HCT116 (cell line): ENCODE data around the gene USP28. TPM values are rescaled to one million over a fixed set of nuclear protein-coding genes. Genes with fewer than 3 reads are reported as not detected.

ENCODE experiments used
- ATAC-seq: fragments of 200-7000 bp; cut with Tn5 transposase; 2 replicates; pipeline ENCODE4 v1.9.1; 2020; ENCODE audit warnings: mild to moderate bottlenecking, moderate library complexity
- BruUV-seq: library from RNA; stranded (reverse); fragments of 400-500 nt; replicated peaks from 2 replicates; lab custom pipeline; 2021; lab: Mats Ljungman, UMichigan
- CTCF ChIA-PET: fragments of 300-600 bp; sonication (Branson Sonifier 250); formaldehyde crosslinking; loops from one replicate; lab custom pipeline; 2021; ENCODE audit warnings: antibody characterized with exemption; lab: Charles Lee
- POLR2A ChIA-PET: fragments of 300-600, 350-600 bp; sonication (Branson Sonifier 250); formaldehyde crosslinking; loops from one replicate; lab custom pipeline; 2021; ENCODE audit warnings: antibody characterized with exemption; lab: Charles Lee
- RAD21 ChIA-PET, 2 experiments: fragments of 300-600 bp; sonication (Branson Sonifier 250); formaldehyde crosslinking; loops; one replicate each; lab custom pipeline; 2023; ENCODE audit warnings: low total read pairs in 2 of 2; ENCODE audit not compliant: uncharacterized antibody in 2 of 2, unreplicated experiment in 2 of 2, low non-redundant PET in 1 of 2; lab: Charles Lee
- DNase-seq: peaks from one replicate; pipeline ENCODE4 v3.0.0-alpha.2; 2010; ENCODE audit warnings: low read depth, low spot score
- H2AFZ ChIP-seq: fragments of 200-600 bp; shearing (Covaris generic), sonication (generic); 2 replicates; pipeline ENCODE4 v1.6.1; 2017; ENCODE audit warnings: low read depth, mixed run types, mixed read lengths, antibody characterized with exemption, low read length; ENCODE audit not compliant: poor library complexity, severe bottlenecking
- H3K27ac ChIP-seq: 2 replicates; pipeline ENCODE4 v1.5.1; 2012; ENCODE audit warnings: low read depth, low read length
- H3K27me3 ChIP-seq: fragments of 200-600 bp; sonication (generic); 2 replicates; pipeline ENCODE4 v1.6.1; 2016; ENCODE audit warnings: mixed run types, low read length, mixed read lengths; ENCODE audit not compliant: insufficient read depth
- H3K36me3 ChIP-seq, 2 experiments: fragments of 200-500 bp in 1 of 2; fragments of 200-600 bp in 1 of 2; sonication (Bioruptor generic) in 1 of 2; sonication (generic) in 1 of 2; 2 replicates each; pipeline versions ENCODE4 v1.5.1 to v1.6.1; 2014 to 2016; ENCODE audit warnings: low read length in 2 of 2, inconsistent platforms in 1 of 2, mixed read lengths in 1 of 2, mixed run types in 1 of 2; ENCODE audit not compliant: insufficient read depth in 2 of 2, control insufficient read depth in 1 of 2
- H3K4me1 ChIP-seq, 2 experiments: fragments of 200-600 bp in 1 of 2; sonication (generic) in 1 of 2; 2 replicates each; pipeline versions ENCODE4 v1.5.1 to v1.6.1; 2012 to 2017; ENCODE audit warnings: low read length in 2 of 2, inconsistent platforms in 1 of 2, mild to moderate bottlenecking in 1 of 2, mixed read lengths in 1 of 2, mixed run types in 1 of 2, moderate library complexity in 1 of 2; ENCODE audit not compliant: insufficient read depth in 2 of 2, control insufficient read depth in 1 of 2
- H3K4me2 ChIP-seq: fragments of 200-600 bp; sonication (generic); 2 replicates; pipeline ENCODE4 v1.6.1; 2017; ENCODE audit warnings: mixed run types, low read length, mixed read lengths
- H3K4me3 ChIP-seq, 2 experiments: fragments of 200-600 bp in 1 of 2; sonication (generic) in 1 of 2; replicated peaks in 1 of 2; 2 replicates each; pipeline ENCODE4 v1.5.1; 2011 to 2016; ENCODE audit warnings: low read length in 2 of 2, control low read depth in 1 of 2, low read depth in 1 of 2, mild to moderate bottlenecking in 1 of 2, mixed read lengths in 1 of 2, mixed run types in 1 of 2
- H3K79me2 ChIP-seq: fragments of 200-600 bp; sonication (generic); 2 replicates; pipeline ENCODE4 v1.6.1; 2017; ENCODE audit warnings: mild to moderate bottlenecking, mixed run types, low read length, moderate library complexity, mixed read lengths; ENCODE audit not compliant: insufficient read depth
- H3K9ac ChIP-seq: fragments of 200-600 bp; sonication (generic); 2 replicates; pipeline ENCODE4 v1.6.1; 2016; ENCODE audit warnings: low read length, mixed read lengths
- H3K9me2 ChIP-seq: fragments of 200-600 bp; sonication (generic), shearing (Covaris generic); 2 replicates; pipeline ENCODE4 v1.6.1; 2017; ENCODE audit warnings: mixed run types, mild to moderate bottlenecking, moderate library complexity; ENCODE audit not compliant: insufficient read depth
- H3K9me3 ChIP-seq, 2 experiments: fragments of 200-500 bp in 1 of 2; fragments of 200-600 bp in 1 of 2; sonication (Bioruptor generic) in 1 of 2; sonication (generic) in 1 of 2; 2 replicates each; pipeline ENCODE4 v1.6.1; 2014 to 2017; ENCODE audit warnings: low read length in 2 of 2, mixed read lengths in 2 of 2, inconsistent platforms in 1 of 2, low read depth in 1 of 2, mild to moderate bottlenecking in 1 of 2, mixed run types in 1 of 2, moderate library complexity in 1 of 2; ENCODE audit not compliant: control insufficient read depth in 1 of 2, insufficient read depth in 1 of 2
- H4K20me1 ChIP-seq: fragments of 200-600 bp; sonication (generic), shearing (Covaris generic); 2 replicates; pipeline ENCODE4 v1.6.1; 2017; ENCODE audit warnings: mixed run types, mild to moderate bottlenecking, moderate library complexity; ENCODE audit not compliant: insufficient read depth
- CBX3 ChIP-seq: IDR thresholded peaks from 2 replicates; pipeline ENCODE4 v1.6.1; 2012; ENCODE audit warnings: low read depth
- CEBPB ChIP-seq: IDR thresholded peaks from 2 replicates; pipeline ENCODE4 v1.6.1; 2012; ENCODE audit warnings: low read depth
- ELF1 ChIP-seq: IDR thresholded peaks from 2 replicates; pipeline ENCODE4 v1.6.1; 2012; ENCODE audit warnings: low read depth, borderline replicate concordance
- EZH2 ChIP-seq: fragments of 200-600 bp; sonication (generic); IDR thresholded peaks from 2 replicates; pipeline ENCODE4 v1.6.1; 2017; ENCODE audit warnings: antibody characterized with exemption, mixed run types
- EZH2phosphoT487 ChIP-seq: fragments of 200-600 bp; IDR thresholded peaks from 2 replicates; pipeline ENCODE4 v1.6.1; 2018; ENCODE audit warnings: antibody characterized with exemption, borderline replicate concordance
- JUND ChIP-seq: IDR thresholded peaks from 2 replicates; pipeline ENCODE4 v1.6.1; 2012
- POLR2A ChIP-seq: IDR thresholded peaks from 2 replicates; pipeline ENCODE4 v1.7.0; 2011; ENCODE audit warnings: borderline replicate concordance; ENCODE audit not compliant: insufficient read depth, insufficient read length; ENCODE audit errors: extremely low read depth
- POLR2AphosphoS5 ChIP-seq: IDR thresholded peaks from 2 replicates; pipeline ENCODE4 v1.6.1; 2011; ENCODE audit warnings: mild to moderate bottlenecking, low read depth, low read length, moderate library complexity
- RAD21 ChIP-seq: IDR thresholded peaks from 2 replicates; pipeline ENCODE4 v1.6.1; 2012; ENCODE audit warnings: low read depth, mild to moderate bottlenecking
- SRF ChIP-seq: IDR thresholded peaks from 2 replicates; pipeline ENCODE4 v1.6.1; 2012; ENCODE audit warnings: low read depth
- TCF7L2 ChIP-seq: IDR thresholded peaks from 2 replicates; pipeline ENCODE4 v1.7.0; 2011; ENCODE audit warnings: borderline replicate concordance, inconsistent platforms; ENCODE audit not compliant: insufficient read depth, insufficient read length; ENCODE audit errors: extremely low read depth
- YY1 ChIP-seq: IDR thresholded peaks from 2 replicates; pipeline ENCODE4 v1.6.1; 2011; ENCODE audit warnings: low read length, low read depth, moderate library complexity, mild to moderate bottlenecking; ENCODE audit not compliant: insufficient replicate concordance; ENCODE audit errors: extremely low read depth
- intact Hi-C: fragments of 100-400 bp; cut with micrococcal nuclease; formaldehyde crosslinking; loops from 2 replicates; pipeline ENCODE4 v1.10.0; 2022
- total RNA-seq: library from RNA; stranded (reverse); gene quantifications from one replicate; pipeline ENCODE4 v1.2.1, GENCODE V29; 2021; ENCODE audit not compliant: unreplicated experiment
- TF ChIP-seq, protein P1 (sequence below): IDR thresholded peaks from 2 replicates; pipeline ENCODE4 v1.6.1; 2011; ENCODE audit warnings: mild to moderate bottlenecking, low read length, moderate library complexity; ENCODE audit not compliant: insufficient replicate concordance; ENCODE audit errors: extremely low read depth
- TF ChIP-seq, protein P2 (sequence below): IDR thresholded peaks from 2 replicates; pipeline ENCODE4 v1.6.1; 2012
- TF ChIP-seq, protein P3 (sequence below): IDR thresholded peaks from 2 replicates; pipeline ENCODE4 v1.6.1; 2012

The USP28 gene
- total RNA-seq, 1 experiment from 2014 or later: 23.5 TPM

DNA sequence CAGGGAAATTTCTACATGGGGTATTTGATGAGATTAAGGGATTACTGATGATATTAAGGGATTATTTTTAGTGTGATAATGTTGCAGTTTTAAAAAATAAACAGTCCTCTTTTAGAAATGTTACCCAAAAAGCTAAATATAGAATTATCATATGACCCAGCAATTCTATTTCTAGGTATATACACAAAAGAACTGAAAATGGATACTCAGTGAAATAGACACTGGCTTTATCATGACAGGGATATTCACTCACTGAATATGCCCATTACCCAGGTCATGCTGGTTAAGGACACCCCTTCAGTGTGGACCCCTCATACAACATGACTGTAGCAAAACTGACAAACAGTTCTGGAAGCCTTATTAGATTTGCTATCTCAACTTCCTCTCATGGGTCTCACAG, 27.8 kb downstream of the USP28 start:
- intact Hi-C loops: no loop called here
- no peak for ATAC-seq
- Histone ChIP-seq H3K4me3 (no peak overlapping the region), H3K27ac (no peak overlapping the region), H3K9me2 (no peaks in the 10 kb centered on the region), H3K36me3 (peaks cover 12 to 16% of the 10 kb centered on the region in 2 experiments; a peak in 3 of 4 replicates), H3K9ac (no peak overlapping the region), H3K27me3 (no peaks in the 10 kb centered on the region), H3K9me3 (no peaks in the 10 kb centered on the region), H4K20me1 (no peaks in the 10 kb centered on the region; the same call in 1 of the 2 replicates), H2AFZ (no peak overlapping the region), H3K4me2 (no peak overlapping the region), H3K4me1 (no peaks in the 10 kb centered on the region), H3K79me2 (peaks cover 10% of the 10 kb centered on the region; the same call in 1 of the 2 replicates)
- POLR2A ChIA-PET: no interaction called here
- CTCF ChIA-PET: no interaction called here
- BruUV-seq: no TSS peak
- no peak for TF ChIP-seq JUND
- TF ChIP-seq POLR2A: no peak
- TF ChIP-seq, protein P1, sequence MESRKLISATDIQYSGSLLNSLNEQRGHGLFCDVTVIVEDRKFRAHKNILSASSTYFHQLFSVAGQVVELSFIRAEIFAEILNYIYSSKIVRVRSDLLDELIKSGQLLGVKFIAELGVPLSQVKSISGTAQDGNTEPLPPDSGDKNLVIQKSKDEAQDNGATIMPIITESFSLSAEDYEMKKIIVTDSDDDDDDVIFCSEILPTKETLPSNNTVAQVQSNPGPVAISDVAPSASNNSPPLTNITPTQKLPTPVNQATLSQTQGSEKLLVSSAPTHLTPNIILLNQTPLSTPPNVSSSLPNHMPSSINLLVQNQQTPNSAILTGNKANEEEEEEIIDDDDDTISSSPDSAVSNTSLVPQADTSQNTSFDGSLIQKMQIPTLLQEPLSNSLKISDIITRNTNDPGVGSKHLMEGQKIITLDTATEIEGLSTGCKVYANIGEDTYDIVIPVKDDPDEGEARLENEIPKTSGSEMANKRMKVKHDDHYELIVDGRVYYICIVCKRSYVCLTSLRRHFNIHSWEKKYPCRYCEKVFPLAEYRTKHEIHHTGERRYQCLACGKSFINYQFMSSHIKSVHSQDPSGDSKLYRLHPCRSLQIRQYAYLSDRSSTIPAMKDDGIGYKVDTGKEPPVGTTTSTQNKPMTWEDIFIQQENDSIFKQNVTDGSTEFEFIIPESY: no peak
- no peak for TF ChIP-seq CBX3
- no peak for TF ChIP-seq EZH2phosphoT487
- no peak for TF ChIP-seq TCF7L2
- no peak for TF ChIP-seq CEBPB
- TF ChIP-seq, protein P2, sequence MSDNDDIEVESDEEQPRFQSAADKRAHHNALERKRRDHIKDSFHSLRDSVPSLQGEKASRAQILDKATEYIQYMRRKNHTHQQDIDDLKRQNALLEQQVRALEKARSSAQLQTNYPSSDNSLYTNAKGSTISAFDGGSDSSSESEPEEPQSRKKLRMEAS: no peak
- TF ChIP-seq EZH2: no peak
- TF ChIP-seq, protein P3, sequence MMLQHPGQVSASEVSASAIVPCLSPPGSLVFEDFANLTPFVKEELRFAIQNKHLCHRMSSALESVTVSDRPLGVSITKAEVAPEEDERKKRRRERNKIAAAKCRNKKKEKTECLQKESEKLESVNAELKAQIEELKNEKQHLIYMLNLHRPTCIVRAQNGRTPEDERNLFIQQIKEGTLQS: no peak
- no peak for TF ChIP-seq POLR2AphosphoS5
- TF ChIP-seq ELF1: no peak
- TF ChIP-seq RAD21: no peak
- no peak for TF ChIP-seq YY1
- TF ChIP-seq SRF: no peak
- RAD21 ChIA-PET: no interaction called here
- DNase-seq: no peak
